Measurements from ENCODE around the gene CABCOCO1. TPM values are rescaled to one million over a fixed set of nuclear protein-coding genes. Genes with fewer than 3 reads are reported as not detected.

The CABCOCO1 gene
- total RNA-seq, 2 donors from 2014 or later: 1.0 to 1.1 TPM

GRCh38 chr10:61787170-61787569 lies 124.4 kb downstream of the CABCOCO1 start:
- Histone ChIP-seq H3K4me1 (ENCODE audit: control insufficient read depth, insufficient read depth, low read length) (no peaks in the 10 kb centered on the region), H3K4me3 (ENCODE audit: low read length) (no peak overlapping the region), H3K27me3 (ENCODE audit: control insufficient read depth, insufficient read depth, low read length, poor library complexity, severe bottlenecking) (no peaks in the 10 kb centered on the region), H3K9ac (ENCODE audit: extremely low read depth, low read length, poor library complexity, severe bottlenecking) (no peak overlapping the region), H3K36me3 (ENCODE audit: control insufficient read depth, insufficient read depth, low read length) (no peaks in the 10 kb centered on the region), H3K9me3 (ENCODE audit: control insufficient read depth, low read length) (no peaks in the 10 kb centered on the region), H3K27ac (ENCODE audit: low read depth, low read length) (no peak overlapping the region)
- Mint-ChIP-seq H3K4me1 (peaks cover 13% of the 10 kb centered on the region), H3K27me3 (ENCODE audit: insufficient read depth) (no peaks in the 10 kb centered on the region), H3K4me3 (no peak overlapping the region), H3K9me3 (no peaks in the 10 kb centered on the region), H3K27ac (no peak overlapping the region), H3K36me3 (ENCODE audit: low read depth) (no peaks in the 10 kb centered on the region)
- TF ChIP-seq CTCF (conservative IDR thresholded peaks at IDR 0.05): no peak
- DNase-seq: no peak
- WGBS, 2 experiments (ENCODE audit: insufficient coverage in 1 of 2, insufficient read length in 1 of 2): 93 to 100% methylated on average over 1 to 3 of the region's 3 CpGs

GRCh38 chr10:61789031-61789430 lies 126.3 kb downstream of the CABCOCO1 start:
- Mint-ChIP-seq H3K36me3 (ENCODE audit: low read depth) (no peaks in the 10 kb centered on the region), H3K4me1 (peaks cover 10% of the 10 kb centered on the region), H3K27ac (no peak overlapping the region), H3K9me3 (no peaks in the 10 kb centered on the region), H3K27me3 (ENCODE audit: insufficient read depth) (no peaks in the 10 kb centered on the region), H3K4me3 (no peak overlapping the region)
- Histone ChIP-seq H3K27me3 (ENCODE audit: control insufficient read depth, insufficient read depth, low read length, poor library complexity, severe bottlenecking) (no peaks in the 10 kb centered on the region), H3K4me1 (ENCODE audit: control insufficient read depth, insufficient read depth, low read length) (no peaks in the 10 kb centered on the region), H3K27ac (ENCODE audit: low read depth, low read length) (no peak overlapping the region), H3K36me3 (ENCODE audit: control insufficient read depth, insufficient read depth, low read length) (no peaks in the 10 kb centered on the region), H3K4me3 (ENCODE audit: low read length) (no peak overlapping the region), H3K9ac (ENCODE audit: extremely low read depth, low read length, poor library complexity, severe bottlenecking) (no peak overlapping the region), H3K9me3 (ENCODE audit: control insufficient read depth, low read length) (no peaks in the 10 kb centered on the region)
- no peak for TF ChIP-seq CTCF (conservative IDR thresholded peaks at IDR 0.05)
- no peak for DNase-seq
- 94% methylated on average over 1 of the region's 1 CpG; no CpG with 5 or more reads in 1 of the 2 experiments for WGBS, 2 experiments (ENCODE audit: insufficient coverage in 1 of 2, insufficient read length in 1 of 2)

- no peaks in the 10 kb centered on the region for H3K4me1 ChIP-seq (ENCODE audit: control insufficient read depth, insufficient read depth, low read length)
- peaks cover 7% of the 10 kb centered on the region for H3K4me1 Mint-ChIP-seq
- no peaks in the 10 kb centered on the region for H3K27me3 ChIP-seq (ENCODE audit: control insufficient read depth, insufficient read depth, low read length, poor library complexity, severe bottlenecking)
- no peaks in the 10 kb centered on the region for H3K36me3 ChIP-seq (ENCODE audit: control insufficient read depth, insufficient read depth, low read length)
- H3K36me3 Mint-ChIP-seq (ENCODE audit: low read depth): no peaks in the 10 kb centered on the region
- H3K4me3 Mint-ChIP-seq: no peak overlapping the region
- H3K27me3 Mint-ChIP-seq (ENCODE audit: insufficient read depth): no peaks in the 10 kb centered on the region
- no peak overlapping the region for H3K27ac Mint-ChIP-seq
- no peak overlapping the region for H3K4me3 ChIP-seq (ENCODE audit: low read length)
- no peak for TF ChIP-seq CTCF (conservative IDR thresholded peaks at IDR 0.05)
- no peak for DNase-seq
- H3K9me3 Mint-ChIP-seq: no peaks in the 10 kb centered on the region
- 92% methylated on average over 2 of the region's 2 CpGs; no CpG with 5 or more reads in 1 of the 2 experiments for WGBS, 2 experiments (ENCODE audit: insufficient coverage in 1 of 2, insufficient read length in 1 of 2)
- no peaks in the 10 kb centered on the region for H3K9me3 ChIP-seq (ENCODE audit: control insufficient read depth, low read length)
- no peak overlapping the region for H3K9ac ChIP-seq (ENCODE audit: extremely low read depth, low read length, poor library complexity, severe bottlenecking)
- H3K27ac ChIP-seq (ENCODE audit: low read depth, low read length): no peak overlapping the region
Observed at GRCh38 chr10:61791216-61791615, 128.5 kb downstream of the CABCOCO1 start.

All from endodermal cell (in vitro differentiated cells).